ENCODE measurements around the gene ELAC2.

ELAC2 gene

DNA sequence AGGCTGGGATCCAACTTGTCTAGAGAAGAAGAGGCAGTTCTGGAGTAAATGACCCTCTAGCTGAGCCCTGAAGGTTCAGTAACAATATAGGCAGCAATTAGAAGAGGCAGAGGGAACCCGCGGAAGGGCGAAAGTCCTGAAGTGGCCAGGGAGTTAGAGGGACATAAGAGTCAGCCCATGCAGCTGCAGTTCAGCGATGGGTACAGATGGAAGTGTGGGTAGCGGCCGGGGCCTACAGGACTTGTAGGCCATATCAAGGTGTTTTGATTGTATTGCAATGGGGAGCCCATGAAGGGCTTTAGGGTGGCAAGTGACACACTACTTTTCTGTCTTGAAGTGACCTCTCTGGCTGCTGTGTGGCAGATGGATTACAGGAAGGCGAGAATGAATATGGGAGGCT, 3.0 kb downstream of the ELAC2 start:
- no peak for DNase-seq

DNA sequence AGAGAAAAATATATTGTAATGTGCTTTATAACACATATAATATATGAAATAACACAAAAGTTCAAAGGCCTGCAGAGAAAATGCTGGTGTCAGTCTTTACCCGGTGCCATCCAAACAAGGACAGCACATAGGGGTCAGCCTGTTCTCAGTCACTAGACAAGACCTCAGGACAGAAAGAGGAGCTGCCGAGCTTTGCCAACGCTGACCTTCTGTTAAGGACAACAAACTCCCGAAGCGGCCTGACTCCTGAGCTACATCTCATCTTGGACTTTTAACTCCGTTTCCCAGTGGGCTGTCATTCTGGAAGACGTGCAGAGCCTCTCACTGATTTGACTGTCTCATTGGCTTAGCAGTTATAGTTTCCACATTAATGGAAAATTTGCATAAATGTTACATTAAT, 6.9 kb downstream of the ELAC2 start:
- DNase-seq = no peak

DNA sequence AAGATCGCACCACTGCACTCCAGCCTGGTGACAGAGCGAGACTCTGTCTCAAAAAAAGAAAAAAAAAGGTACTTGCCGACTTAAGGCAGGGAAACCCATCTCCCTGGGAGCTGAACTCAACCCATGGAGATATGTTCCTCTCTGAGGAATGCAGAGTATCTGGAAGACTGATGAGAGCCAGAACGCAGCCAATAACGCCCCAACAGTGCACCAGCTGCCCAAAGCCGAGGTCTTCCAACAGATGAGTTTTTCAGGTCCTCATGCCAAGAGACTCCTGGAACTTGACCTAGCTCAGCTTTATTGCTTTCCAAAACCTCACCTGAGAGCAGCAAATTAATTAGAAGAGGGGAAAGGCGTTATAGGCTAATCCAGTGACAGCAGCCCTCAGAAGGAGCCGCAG, 9.4 kb downstream of the ELAC2 start:
- no peak for DNase-seq

DNA sequence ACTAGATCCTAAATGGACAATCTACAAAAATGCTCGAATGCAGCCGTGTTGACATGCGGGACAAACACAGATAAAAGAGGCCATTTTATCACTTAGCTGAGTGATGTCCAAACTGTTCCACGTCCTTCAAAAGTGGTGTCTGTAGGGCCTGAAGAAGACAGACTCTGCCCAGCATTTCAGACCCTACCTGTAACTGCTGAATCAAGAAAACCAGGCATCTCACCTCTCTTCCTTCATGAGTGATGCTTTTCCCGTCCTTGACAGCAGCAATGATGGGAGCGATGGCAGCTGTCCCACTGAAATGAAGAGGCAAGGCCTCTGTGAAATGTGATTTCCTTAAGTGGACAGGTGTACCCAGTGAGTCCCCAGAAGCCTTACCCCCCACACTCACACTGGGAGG, 12.3 kb downstream of the ELAC2 start:
- no peak for DNase-seq

DNA sequence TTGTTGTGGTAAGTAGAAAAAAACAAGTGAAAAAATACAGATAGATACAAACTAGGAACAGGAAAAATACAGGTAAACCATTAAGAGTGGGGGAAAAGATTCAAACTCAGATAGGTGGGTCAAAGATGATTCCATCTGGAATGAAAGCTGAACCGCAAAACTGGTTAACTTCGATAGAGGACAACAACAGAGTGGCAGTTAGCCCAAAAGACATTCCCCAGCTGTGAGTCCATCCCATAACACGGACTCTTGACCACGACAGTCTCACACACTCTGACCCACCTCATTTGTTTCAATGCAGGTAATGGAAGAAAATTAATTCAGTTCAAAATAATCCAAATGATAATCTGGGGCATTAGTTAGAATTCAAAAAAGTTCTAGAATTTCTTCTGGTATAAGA, 13.5 kb downstream of the ELAC2 start:
- DNase-seq = no peak

DNA sequence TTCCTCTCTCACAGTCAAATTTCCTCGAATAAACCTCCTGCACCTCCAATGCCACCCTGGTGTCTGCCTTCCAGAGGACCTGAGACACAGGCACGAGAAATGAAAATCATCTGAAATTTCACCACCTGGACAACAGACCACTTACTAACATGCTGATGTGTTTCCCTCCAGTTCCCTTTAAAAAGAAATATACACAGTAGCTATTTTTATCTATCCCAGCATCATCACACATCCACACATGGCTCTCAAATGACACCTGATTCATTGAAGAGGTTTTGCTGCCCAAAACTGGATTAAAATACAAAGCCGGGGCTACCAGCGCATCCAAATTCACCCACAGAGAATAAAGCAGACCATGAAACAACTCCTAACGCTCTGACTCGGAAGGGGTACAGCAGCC, 13.9 kb downstream of the ELAC2 start:
- no peak for DNase-seq

DNA sequence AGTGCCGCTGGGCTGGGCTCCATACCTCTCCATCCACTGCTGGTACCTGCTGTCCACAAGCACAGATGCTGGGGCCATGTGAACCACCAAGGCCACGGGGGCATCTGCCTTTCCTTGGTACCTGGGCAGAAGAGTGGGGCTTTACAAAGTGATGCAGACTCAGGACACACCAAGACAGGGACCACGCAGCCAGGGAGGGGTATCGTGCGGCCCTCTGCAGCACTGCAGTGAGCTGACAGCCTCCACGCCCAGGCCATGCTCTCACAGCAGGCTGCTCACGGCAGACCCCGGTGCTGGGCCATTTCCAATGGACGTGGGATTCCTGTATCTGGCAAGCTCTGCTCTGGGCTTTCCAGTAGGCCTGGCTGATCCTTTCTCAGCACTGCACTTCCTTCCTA, 14.4 kb downstream of the ELAC2 start:
- no peak for DNase-seq

DNA sequence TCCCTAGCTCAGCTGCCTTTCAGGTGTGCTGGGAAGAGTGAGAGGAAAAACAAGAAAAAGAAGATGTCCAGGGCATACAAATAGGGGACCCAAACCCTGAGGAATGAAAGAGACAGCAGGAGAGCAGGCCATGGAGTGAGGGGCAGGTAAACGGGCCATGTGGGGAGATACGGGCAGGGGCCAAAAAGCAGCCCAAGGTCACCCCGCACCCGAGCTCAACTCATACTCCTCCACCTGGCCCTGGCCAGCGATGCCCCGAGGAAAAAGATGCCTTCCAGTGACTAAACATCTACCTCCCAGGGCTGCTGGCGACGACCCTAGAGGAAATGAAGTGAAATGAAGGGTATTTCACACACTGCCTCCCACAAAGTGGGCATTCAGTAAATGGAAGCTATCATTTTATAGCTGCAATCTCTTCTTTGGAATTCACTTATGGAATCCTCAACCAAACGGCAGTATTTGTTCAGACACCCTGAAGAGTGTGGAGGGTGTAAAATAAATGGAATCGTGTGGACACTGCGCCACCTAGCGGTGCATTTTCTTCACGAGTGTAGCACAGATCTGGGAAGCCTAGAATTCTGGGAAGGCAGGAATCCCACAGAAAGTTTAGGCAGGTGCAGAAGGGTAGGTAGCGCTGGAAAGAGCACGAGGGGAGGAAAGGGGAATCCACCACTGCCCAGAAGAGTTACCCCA, 14.9 kb downstream of the ELAC2 start:
- no peak for DNase-seq

DNA sequence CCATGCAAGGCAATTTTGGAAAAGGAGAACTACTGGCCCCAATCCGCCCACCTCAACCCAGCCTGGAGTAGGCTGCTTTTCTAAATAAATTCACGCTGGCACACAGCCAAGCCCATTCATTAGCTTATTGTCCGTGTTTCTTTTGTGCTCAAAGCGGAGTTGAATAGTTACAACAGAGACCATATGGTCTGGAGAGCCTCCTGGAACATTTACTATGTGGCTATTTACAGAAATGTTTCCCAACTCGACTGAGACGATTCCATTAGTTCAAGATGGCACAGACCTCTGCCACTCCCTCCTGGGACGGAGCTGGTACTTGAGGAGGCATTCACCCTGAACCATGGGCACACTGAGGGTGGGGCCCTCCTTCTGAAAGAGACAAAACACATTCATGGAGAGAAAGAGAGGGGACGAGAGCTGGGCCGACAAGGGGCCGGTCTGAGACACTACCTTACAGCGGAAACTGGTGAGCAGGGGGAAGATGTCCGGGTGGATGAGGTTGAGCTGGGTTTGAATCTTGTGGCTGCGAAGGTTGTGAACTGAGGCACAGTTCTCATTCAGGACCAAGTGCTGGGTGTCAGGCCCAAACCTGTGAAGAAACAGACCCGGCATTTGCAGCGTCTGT, 15.7 kb downstream of the ELAC2 start:
- no peak for DNase-seq

DNA sequence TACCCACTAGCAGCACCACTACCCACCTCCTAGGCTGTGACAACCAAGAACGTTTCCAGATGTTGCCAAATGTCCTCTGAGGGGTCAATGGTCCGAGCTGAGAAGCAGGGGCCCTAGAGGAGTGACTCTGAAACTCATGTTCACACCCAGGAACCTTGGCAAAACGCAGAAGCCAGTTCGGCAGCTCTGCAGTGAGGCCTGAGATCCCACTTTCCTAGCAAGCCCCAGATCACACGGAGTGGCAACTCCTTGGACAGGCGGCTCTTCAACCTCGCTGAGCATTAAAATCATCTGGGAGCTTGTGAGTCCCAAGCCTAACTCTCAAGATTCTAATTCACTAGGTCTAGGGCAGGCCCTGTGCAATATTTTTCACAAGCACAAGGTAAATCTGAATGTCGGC, 17.3 kb downstream of the ELAC2 start:
- no peak for DNase-seq

DNA sequence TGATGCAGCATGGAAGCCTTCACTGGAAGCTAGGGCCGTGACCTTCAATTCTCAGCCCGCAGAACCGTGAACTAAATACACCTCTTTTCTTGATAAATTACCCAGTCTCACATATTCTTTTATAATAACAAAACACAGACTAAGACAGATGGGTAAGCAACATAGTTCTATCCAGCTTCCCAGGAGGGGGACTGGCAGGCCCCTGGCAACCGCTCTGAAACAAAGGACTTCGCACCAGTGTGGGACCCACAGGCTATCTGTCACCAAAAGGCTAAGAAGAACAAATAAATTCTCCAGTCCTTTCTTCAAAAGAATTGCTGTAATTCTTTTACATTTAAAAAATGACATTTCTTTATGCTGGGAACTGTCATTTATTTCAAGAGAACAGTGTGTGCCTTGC, 19.0 kb downstream of the ELAC2 start:
- no peak for DNase-seq

DNA sequence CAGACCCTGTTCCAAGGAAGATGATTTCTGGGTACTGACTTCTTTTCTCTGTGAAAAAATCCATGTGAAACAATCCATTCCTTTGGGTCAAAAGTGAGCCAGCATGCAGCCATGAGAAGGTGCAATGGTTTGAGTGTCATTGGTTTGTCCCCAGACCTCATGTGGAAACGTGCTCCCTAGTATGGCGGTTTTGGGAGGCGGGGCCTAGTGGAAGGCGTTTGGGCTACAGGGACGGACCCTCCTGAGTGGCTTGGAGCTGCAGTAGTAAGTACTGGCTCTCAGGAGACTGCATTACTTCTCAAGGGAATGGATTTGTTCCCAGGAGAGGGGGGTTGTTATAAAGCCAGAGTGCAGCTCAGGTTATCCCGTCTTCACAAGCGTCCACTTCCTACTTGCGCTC, 19.4 kb downstream of the ELAC2 start:
- no peak for DNase-seq

DNA sequence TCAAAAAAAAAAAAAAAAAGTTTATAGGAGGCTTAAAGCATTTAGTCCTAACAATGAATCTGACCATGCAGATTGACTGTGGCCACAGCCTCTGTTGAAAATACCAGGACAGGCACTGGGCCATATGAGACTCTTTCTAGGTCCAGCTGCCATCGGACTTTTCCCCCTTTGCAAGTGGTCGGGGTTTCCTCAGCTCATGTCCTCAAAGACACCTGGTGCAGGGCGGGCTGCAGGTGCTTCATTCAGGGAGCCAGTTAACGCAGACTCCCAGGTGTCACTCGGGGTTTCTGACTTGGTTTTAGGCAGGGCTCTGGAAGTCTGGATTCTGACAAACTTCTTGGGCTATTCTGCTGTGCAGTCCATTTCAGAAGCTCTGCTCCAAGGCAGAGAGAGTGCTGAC, 20.9 kb downstream of the ELAC2 start:
- DNase-seq = no peak

DNA sequence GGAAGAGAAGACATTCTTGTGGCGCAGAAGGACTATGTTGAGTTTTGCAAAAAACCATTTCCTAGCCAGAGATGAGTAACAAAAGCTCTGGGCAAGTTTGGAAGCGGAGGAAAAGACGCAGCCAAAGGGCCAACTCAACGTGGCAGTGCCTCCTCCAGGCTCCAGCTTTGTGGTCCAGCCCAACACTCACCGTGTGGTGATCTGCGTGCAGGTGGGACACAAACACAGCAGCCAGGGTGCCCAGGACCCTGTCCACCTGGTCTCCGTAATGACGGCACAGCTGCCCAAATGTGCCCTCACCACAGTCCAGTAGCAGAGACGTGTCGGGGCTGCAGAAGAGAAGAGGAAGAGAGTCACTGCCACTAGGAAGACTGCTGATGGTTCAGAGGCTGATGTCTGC, 21.5 kb downstream of the ELAC2 start:
- DNase-seq = no peak

DNA sequence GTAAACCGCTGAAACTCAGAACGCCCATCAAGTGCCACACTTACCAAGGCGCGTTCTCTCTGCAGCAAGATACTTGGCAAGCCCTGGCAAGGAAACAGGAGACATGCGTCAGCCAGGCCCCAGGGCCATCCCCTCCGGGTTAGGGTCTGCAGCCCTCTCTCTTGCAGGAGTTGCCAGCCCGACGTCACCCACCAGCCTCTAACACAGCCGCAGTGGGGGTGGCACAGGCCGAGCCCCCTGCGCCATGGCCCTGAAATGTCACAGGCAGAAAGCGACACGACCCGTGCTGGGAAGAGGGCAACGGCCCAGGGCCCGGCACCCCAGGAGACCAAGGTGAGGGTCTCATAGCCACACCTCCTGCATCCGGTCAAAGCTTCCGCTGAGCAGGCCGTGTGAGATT, 21.9 kb downstream of the ELAC2 start:
- DNase-seq = no peak

DNA sequence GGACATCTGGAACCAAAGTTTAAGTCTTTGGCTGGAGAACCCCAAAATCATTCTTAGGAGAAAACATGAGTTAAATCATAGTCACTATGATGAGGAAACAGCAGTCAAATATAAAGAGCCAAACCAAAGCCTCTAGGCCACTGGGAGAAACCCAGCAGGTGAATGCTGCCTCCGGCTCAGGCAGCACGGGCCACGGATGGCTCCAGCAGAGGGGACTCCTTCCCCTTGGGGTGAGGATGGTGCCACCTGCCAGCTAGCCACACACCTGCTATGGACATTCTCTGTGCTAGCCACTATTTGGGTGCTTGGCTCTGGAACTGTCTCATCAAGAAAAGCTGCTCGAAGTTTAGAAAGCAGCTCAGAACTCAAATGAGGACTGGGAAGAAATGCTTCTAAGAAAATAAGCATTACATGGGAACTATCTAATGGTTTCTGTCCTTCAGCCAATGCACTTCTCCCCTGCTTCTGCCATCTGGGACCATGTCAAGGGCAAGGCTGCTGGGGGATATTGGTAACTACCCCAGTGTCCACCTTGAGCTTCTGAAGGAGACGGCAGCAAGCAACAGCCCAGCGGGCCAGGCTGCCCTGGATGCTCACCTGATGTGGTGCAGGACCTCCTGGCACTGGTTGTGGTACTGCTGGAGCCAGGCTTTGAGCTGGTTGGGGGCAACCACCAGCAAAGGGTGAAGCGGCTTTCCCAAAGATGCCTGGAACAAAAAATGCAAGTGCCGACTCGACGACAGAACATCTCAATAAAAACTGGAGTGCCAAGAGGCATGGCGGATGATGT, 22.5 kb downstream of the ELAC2 start:
- DNase-seq = no peak

DNA sequence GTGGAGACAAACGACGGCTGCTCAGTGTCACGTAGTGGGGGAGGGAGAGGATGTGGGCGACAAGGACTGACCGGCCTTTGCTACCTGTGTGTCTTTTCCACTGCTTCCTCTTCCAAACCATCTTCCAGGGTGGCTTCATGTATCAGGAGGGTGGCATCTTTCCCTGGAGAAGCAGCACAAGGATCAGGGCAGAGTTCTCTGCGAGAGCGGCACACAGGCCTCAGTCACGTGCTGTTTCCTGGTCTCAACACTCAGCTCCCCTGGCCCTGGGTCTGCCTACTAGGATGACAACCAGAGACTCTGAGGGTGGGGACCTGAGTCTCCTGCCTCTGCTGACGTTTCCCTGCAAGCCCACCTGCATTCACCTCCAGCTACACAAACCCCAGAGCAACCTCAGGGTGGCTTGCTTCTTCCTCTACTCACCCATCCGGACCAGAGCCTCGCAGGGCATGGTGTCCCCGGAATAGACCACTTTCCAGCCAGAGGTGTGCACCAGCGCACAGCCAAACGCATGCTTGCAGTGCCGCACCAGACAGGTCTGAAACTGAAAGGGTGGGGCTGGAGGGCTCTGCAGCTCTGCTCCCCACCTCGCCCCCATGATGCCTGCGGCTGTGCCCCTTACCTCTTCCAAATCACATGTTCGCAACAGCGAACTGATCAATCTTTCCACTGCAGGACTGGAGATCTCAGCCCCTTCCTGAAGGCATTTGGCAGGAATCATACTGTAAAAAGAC, 23.3 kb downstream of the ELAC2 start:
- no peak for DNase-seq

DNA sequence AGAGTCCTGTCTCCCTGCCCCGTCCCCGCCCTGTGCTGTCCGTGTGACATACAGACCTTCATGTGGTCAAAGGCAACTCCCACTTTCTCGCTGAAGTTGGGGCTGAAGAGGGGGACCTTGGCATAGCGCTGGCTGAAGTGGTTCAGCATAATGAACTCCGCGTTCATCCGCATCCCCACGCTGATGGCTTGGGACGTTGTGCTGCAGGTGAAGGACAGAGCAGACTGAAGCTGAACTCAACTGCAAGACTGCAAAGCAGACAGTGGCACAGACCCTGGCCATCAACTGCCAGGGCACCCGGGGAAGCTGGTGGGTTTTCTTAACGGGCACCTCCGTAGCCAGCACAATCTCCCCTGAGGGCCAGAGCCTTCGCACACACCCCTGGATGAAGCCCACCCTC, 24.2 kb downstream of the ELAC2 start:
- DNase-seq = no peak

DNA sequence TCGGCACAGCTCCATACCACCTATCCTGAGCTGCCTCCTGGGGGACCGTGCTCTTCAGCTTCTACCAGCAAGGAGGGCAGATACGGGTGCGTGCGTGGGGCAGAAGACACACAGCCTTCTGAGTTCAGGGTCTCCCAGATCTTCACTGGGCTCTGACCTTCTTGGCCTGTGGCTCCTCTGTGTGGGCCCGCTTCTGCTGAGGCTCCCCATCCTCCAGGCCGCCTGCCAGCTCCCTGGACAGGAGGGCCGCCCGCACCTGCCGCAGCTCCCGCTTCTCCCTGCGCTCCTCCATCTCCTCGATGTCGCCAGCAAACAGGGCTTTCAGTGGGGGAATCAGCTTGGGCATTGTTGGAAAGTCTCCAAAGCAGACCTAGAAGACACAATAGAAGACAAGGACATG, 25.2 kb downstream of the ELAC2 start:
- DNase-seq = no peak

DNA sequence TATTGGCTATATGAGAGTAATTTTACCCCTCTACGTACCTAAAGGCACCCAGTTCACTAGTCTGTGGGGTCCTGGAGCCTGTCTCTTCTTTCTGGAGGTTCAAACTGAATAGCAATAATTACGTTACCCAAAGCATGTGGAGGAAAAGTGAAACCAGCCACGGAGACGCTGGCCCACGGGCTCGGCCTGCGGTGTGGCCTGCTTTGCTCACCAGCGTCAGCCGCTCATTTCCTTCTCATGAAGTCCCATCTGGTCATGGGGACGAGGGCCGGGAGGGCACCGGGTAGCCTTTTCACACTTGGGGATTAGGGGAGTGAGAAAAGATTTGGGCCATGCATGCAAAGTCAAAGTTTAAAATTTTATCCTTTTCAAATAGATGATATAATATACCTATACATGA, 26.9 kb downstream of the ELAC2 start:
- DNase-seq = no peak

DNA sequence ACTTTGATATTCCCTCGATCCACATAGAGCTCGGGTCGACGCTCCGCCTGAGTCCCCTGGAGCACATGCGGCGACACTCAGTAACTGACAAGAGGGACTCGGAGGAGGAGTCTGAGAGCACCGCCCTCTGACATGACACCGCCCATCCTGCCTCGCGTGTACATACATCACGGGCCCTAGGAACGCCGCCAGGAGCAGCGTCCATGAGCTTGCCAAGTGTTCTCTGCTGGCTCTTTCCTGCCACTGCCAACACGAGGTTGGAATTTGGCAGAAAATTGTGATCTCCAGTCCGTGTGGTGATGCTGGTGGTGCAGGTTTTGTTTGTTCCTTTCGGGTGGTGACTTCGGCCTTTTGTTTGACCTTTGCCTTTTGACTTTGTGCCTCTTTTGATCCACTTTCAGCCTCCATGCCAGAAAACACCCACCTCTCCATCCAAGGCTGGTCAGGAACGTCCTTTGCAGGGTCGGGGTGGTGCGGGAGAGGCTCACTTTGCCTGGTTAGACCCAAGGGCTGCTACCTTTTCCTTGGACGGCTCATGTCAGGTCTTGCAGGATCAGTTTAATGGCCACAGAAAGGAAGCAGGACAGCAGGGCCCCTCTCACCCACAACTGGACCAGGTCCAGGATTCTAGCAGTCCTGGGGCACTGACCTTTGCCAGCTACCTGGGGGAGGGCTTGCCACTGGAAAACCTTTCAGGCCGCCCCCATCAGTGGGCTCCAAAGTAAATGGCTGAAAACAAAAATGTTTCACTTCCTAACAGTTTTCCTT, 27.6 kb downstream of the ELAC2 start:
- DNase-seq = no peak

DNA sequence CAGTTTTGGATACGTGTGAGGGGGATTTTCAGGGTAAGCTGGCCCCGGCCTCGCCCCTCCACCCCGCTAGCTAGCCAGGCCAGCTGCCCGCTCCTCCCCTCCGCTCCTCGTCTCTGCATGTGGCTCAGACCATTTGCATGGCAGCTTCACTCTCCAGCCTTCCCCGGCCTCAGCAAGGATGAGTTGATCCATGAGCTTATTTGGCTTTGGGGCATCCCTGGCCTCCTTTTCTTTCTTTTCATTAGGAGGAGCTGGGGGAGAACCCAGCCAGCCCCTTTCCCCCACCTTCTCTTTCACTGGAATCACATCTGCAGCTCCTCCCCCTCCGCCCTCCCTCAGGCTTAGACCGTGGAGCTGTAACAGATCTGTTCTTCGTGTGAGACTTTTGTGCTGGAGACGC, 30.7 kb downstream of the ELAC2 start:
- no peak for DNase-seq

All from NK-92 treated with Interleukin-12 subunit alpha and Interleukin-12 subunit beta, amount 100 ng/mL, for 24 hours (cell line).